ENCODE measurements around the gene EIF1AD. TPM values are rescaled to one million over a fixed set of nuclear protein-coding genes. Genes with fewer than 3 reads are reported as not detected.

The EIF1AD gene
- total and polyA plus RNA-seq, 2 donors, result 17.8 to 24.7 TPM

GRCh38 chr11:66008468-66009101, 6.6 kb upstream of the EIF1AD start:
- WGBS, result 87% methylated on average over 10 of the region's 10 CpGs

DNA sequence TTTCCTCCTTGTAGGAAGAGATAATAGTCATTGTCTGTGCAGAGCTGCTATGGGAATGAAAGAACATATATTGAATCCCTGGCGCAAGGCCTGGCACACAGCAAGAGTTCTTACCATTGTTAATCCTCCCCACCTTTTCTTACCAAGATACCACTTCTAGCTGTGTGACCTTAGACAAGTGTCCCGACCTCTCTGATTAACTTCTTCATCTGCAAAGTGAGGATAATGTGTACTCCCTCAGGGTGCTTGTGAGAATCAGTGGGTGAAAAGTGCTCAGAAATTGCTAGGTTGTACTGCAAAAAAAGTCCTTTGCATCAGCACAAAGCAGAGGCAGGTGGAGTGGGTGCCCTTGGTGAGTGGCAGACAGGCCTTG, 6.1 kb upstream of the EIF1AD start:
- Histone ChIP-seq H3K36me3 (ENCODE audit: control insufficient read depth in 2 of 2, insufficient read depth in 2 of 2, low read length in 1 of 2) (peaks cover 19 to 22% of the 10 kb centered on the region in 2 donors), H3K9me3 (ENCODE audit: control insufficient read depth in 2 of 2, insufficient read depth in 1 of 2, low read length in 1 of 2) (peaks cover 0 to 4% of the 10 kb centered on the region in 2 donors), H3K27ac (ENCODE audit: low read depth in 1 of 2, low read length in 1 of 2) (no peak overlapping the region), H3K4me3 (ENCODE audit: low read length in 2 of 2) (no peak overlapping the region), H3K4me1 (ENCODE audit: control insufficient read depth in 2 of 2, insufficient read depth in 2 of 2, low read length in 2 of 2) (peaks cover 2 to 38% of the 10 kb centered on the region in 2 donors), H3K27me3 (ENCODE audit: control insufficient read depth in 2 of 2, insufficient read depth in 1 of 2, low read length in 1 of 2) (peaks cover 12 to 40% of the 10 kb centered on the region in 2 donors)
- no peak for DNase-seq (ENCODE audit: low read depth in 6 of 9, low spot score in 9 of 9)
- 62% methylated on average over 2 of the region's 2 CpGs for WGBS

More at GRCh38 chr11:66008468-66009101, 6.6 kb upstream of the EIF1AD start:
- H3K4me3 ChIP-seq (ENCODE audit: low read length in 2 of 2), result no peak overlapping the region
- peaks cover 17 to 18% of the 10 kb centered on the region in 2 donors for H3K36me3 ChIP-seq (ENCODE audit: control insufficient read depth in 2 of 2, insufficient read depth in 2 of 2, low read length in 1 of 2)
- H3K27ac ChIP-seq (ENCODE audit: low read depth in 1 of 2, low read length in 1 of 2), result no peak overlapping the region
- peaks cover 12 to 45% of the 10 kb centered on the region in 2 donors for H3K27me3 ChIP-seq (ENCODE audit: control insufficient read depth in 2 of 2, insufficient read depth in 1 of 2, low read length in 1 of 2)
- peaks cover 2 to 36% of the 10 kb centered on the region in 2 donors for H3K4me1 ChIP-seq (ENCODE audit: control insufficient read depth in 2 of 2, insufficient read depth in 2 of 2, low read length in 2 of 2)
- H3K9me3 ChIP-seq (ENCODE audit: control insufficient read depth in 2 of 2, insufficient read depth in 1 of 2, low read length in 1 of 2), result peaks cover 0 to 4% of the 10 kb centered on the region in 2 donors
- DNase-seq (ENCODE audit: low read depth in 6 of 9, low spot score in 9 of 9), result no peak

GRCh38 chr11:66007201-66007634, 5.3 kb upstream of the EIF1AD start:
- 43% methylated on average over 5 of the region's 5 CpGs for WGBS
- peaks cover 7 to 39% of the 10 kb centered on the region in 2 donors for H3K4me1 ChIP-seq (ENCODE audit: control insufficient read depth in 2 of 2, insufficient read depth in 2 of 2, low read length in 2 of 2)
- H3K36me3 ChIP-seq (ENCODE audit: control insufficient read depth in 2 of 2, insufficient read depth in 2 of 2, low read length in 1 of 2), result peaks cover 19 to 22% of the 10 kb centered on the region in 2 donors
- peaks cover 10 to 31% of the 10 kb centered on the region in 2 donors for H3K27me3 ChIP-seq (ENCODE audit: control insufficient read depth in 2 of 2, insufficient read depth in 1 of 2, low read length in 1 of 2)
- H3K9me3 ChIP-seq (ENCODE audit: control insufficient read depth in 2 of 2, insufficient read depth in 1 of 2, low read length in 1 of 2), result peaks cover 0 to 4% of the 10 kb centered on the region in 2 donors
- no peak overlapping the region for H3K4me3 ChIP-seq (ENCODE audit: low read length in 2 of 2)
- DNase-seq (ENCODE audit: low read depth in 6 of 9, low spot score in 9 of 9), result no peak
- H3K27ac ChIP-seq (ENCODE audit: low read depth in 1 of 2, low read length in 1 of 2), result no peak overlapping the region

- WGBS, result 94% methylated on average over 4 of the region's 4 CpGs
- no peak overlapping the region for H3K27ac ChIP-seq (ENCODE audit: low read depth in 1 of 2, low read length in 1 of 2)
- no peak for DNase-seq (ENCODE audit: low read depth in 6 of 9, low spot score in 9 of 9)
- peaks cover 5 to 37% of the 10 kb centered on the region in 2 donors for H3K4me1 ChIP-seq (ENCODE audit: control insufficient read depth in 2 of 2, insufficient read depth in 2 of 2, low read length in 2 of 2)
- H3K36me3 ChIP-seq (ENCODE audit: control insufficient read depth in 2 of 2, insufficient read depth in 2 of 2, low read length in 1 of 2), result peaks cover 19 to 22% of the 10 kb centered on the region in 2 donors
- peaks cover 7 to 27% of the 10 kb centered on the region in 2 donors for H3K27me3 ChIP-seq (ENCODE audit: control insufficient read depth in 2 of 2, insufficient read depth in 1 of 2, low read length in 1 of 2)
- H3K4me3 ChIP-seq (ENCODE audit: low read length in 2 of 2), result no peak overlapping the region
- H3K9me3 ChIP-seq (ENCODE audit: control insufficient read depth in 2 of 2, insufficient read depth in 1 of 2, low read length in 1 of 2), result peaks cover 0 to 5% of the 10 kb centered on the region in 2 donors
These were observed 4.9 kb upstream of the EIF1AD start for GRCh38 chr11:66006891-66007176.

DNA sequence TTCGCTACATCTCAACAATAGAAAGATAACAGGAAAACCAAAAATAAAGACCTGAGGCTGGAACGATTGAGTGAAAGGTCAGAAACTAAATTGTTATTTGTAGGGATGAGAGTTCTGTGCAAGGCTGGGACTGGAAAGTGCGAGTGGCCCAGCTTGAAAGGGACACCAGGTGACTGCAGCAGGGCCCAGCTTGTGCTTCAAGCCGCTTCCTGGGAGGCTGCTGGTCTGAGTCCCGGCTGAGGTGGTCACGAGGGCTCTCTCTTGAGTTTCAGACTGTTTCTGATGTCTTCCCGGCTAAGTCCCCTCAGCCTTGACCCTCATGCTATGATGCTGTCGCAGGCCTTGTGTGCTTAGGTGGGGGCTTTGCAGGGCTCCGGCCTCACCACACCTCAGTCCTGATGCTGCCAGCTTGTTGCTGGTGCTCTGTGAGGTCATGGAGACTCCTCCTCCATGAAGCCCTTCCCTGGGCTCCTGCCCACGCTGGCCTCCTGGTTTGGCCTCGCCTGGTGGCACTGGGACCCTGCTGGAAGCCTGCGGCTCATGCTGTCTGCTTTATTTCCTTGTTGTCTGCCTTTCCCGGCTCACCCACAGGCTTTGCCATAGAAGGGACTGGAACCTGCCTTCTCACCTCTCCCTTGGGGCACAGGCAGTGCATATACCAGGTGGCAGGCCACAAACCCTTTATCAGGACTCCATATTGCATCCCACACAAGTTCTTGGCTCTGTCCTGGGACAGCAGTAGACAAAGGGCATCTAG, 4.4 kb upstream of the EIF1AD start:
- 97% methylated on average over 13 of the region's 13 CpGs for WGBS
- no peak overlapping the region for H3K27ac ChIP-seq (ENCODE audit: low read depth in 1 of 2, low read length in 1 of 2)
- no peak for DNase-seq (ENCODE audit: low read depth in 6 of 9, low spot score in 9 of 9)
- peaks cover 1 to 22% of the 10 kb centered on the region in 2 donors for H3K27me3 ChIP-seq (ENCODE audit: control insufficient read depth in 2 of 2, insufficient read depth in 1 of 2, low read length in 1 of 2)
- H3K9me3 ChIP-seq (ENCODE audit: control insufficient read depth in 2 of 2, insufficient read depth in 1 of 2, low read length in 1 of 2), result peaks cover 0 to 7% of the 10 kb centered on the region in 2 donors
- H3K4me3 ChIP-seq (ENCODE audit: low read length in 2 of 2), result no peak overlapping the region
- peaks cover 19 to 22% of the 10 kb centered on the region in 2 donors for H3K36me3 ChIP-seq (ENCODE audit: control insufficient read depth in 2 of 2, insufficient read depth in 2 of 2, low read length in 1 of 2)
- peaks cover 5 to 34% of the 10 kb centered on the region in 2 donors for H3K4me1 ChIP-seq (ENCODE audit: control insufficient read depth in 2 of 2, insufficient read depth in 2 of 2, low read length in 2 of 2)

DNA sequence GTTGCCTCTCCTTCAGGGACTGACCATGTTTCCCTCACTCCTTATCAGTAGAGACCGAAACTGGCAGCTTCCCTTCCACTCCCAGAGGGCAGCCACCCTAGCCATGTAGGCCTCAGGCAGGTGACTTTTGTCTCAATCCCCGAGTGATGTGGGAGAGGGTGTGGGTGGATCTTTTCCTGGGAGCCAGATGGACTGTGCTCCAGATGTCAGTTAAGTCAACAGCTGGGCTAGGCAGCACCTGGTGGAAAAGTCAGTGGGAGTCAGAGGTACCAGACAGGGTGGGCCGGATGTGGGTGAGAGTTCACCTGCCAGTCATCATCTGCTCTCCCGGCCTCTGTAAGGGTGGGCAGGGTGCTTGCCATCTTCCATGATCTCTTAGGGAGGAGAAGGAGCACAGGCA, 2.2 kb upstream of the EIF1AD start:
- Histone ChIP-seq H3K9me3 (ENCODE audit: control insufficient read depth in 2 of 2, insufficient read depth in 1 of 2, low read length in 1 of 2) (peaks cover 0 to 7% of the 10 kb centered on the region in 2 donors), H3K4me1 (ENCODE audit: control insufficient read depth in 2 of 2, insufficient read depth in 2 of 2, low read length in 2 of 2) (peaks cover 5 to 47% of the 10 kb centered on the region in 2 donors), H3K27me3 (ENCODE audit: control insufficient read depth in 2 of 2, insufficient read depth in 1 of 2, low read length in 1 of 2) (peaks cover 0 to 4% of the 10 kb centered on the region in 2 donors), H3K36me3 (ENCODE audit: control insufficient read depth in 2 of 2, insufficient read depth in 2 of 2, low read length in 1 of 2) (peaks cover 30 to 35% of the 10 kb centered on the region in 2 donors), H3K4me3 (ENCODE audit: low read length in 2 of 2) (no peak overlapping the region), H3K27ac (ENCODE audit: low read depth in 1 of 2, low read length in 1 of 2) (no peak overlapping the region)
- 93% methylated on average over 4 of the region's 4 CpGs for WGBS
- no peak for DNase-seq (ENCODE audit: low read depth in 6 of 9, low spot score in 9 of 9)

DNA sequence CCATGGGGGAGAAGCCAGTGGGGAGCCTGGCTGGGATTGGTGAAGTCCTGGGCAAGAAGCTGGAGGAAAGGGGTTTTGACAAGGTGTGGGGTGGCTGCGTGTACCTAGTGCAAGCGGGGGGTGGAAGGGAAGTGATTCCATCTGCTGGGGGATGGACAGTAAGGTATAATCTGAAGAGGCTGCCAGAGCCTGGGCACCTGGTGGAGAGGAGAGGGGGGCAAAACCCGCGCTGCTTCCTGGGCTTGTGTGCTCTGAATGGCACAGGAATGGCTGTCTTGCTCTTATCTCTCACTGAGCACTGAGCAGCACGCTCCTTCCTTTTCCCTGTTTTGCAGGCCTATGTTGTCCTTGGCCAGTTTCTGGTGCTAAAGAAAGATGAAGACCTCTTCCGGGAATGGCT, 1.3 kb upstream of the EIF1AD start:
- peaks cover 5 to 42% of the 10 kb centered on the region in 2 donors for H3K4me1 ChIP-seq (ENCODE audit: control insufficient read depth in 2 of 2, insufficient read depth in 2 of 2, low read length in 2 of 2)
- H3K9me3 ChIP-seq (ENCODE audit: control insufficient read depth in 2 of 2, insufficient read depth in 1 of 2, low read length in 1 of 2), result peaks cover 0 to 7% of the 10 kb centered on the region in 2 donors
- no peaks in the 10 kb centered on the region for H3K27me3 ChIP-seq (ENCODE audit: control insufficient read depth in 2 of 2, insufficient read depth in 1 of 2, low read length in 1 of 2)
- DNase-seq (ENCODE audit: low read depth in 6 of 9, low spot score in 9 of 9), result no peak
- H3K27ac ChIP-seq (ENCODE audit: low read depth in 1 of 2, low read length in 1 of 2), result no peak overlapping the region
- peak overlapping the region; percentile 75 to 86 for H3K4me3 ChIP-seq (ENCODE audit: low read length in 2 of 2)
- H3K36me3 ChIP-seq (ENCODE audit: control insufficient read depth in 2 of 2, insufficient read depth in 2 of 2, low read length in 1 of 2), result peaks cover 39 to 44% of the 10 kb centered on the region in 2 donors
- WGBS, result 86% methylated on average over 6 of the region's 6 CpGs

DNA sequence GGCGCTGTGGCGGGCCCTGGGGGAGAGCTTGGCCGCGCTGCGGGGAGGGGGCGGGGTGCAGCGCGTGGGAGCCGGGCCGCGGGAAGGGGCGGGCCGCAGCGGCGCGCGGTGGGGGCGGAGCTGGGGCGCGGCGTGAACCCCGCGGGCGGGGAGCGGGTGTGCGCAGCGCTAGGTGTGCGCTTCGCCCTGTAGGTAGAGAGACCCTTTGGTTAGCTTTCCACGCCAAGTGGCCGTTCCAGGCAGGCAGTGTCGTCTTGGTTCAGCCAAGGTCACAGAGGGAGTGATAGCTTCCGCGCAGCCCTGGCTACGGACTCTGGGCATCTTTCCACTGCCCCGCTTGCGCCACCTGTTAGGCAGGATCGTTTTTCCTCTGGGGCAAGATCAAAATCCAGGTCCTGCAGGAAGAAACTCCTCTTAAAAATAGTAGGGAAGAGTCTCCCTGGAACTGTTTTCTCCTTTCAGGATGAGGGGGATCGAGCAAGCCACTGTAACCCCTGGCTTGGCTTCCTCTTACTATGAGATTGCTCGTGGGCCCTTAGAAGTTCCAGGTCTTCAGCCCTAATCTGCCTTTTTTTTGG, 780 bp upstream of the EIF1AD start:
- DNase-seq (ENCODE audit: low read depth in 6 of 9, low spot score in 9 of 9), result peak in 1 of 9 donors; percentile 18
- H3K27ac ChIP-seq (ENCODE audit: low read depth in 1 of 2, low read length in 1 of 2), result peak overlapping the region; percentile 94 to 98
- peaks cover 0 to 7% of the 10 kb centered on the region in 2 donors for H3K9me3 ChIP-seq (ENCODE audit: control insufficient read depth in 2 of 2, insufficient read depth in 1 of 2, low read length in 1 of 2)
- peaks cover 5 to 39% of the 10 kb centered on the region in 2 donors for H3K4me1 ChIP-seq (ENCODE audit: control insufficient read depth in 2 of 2, insufficient read depth in 2 of 2, low read length in 2 of 2)
- H3K27me3 ChIP-seq (ENCODE audit: control insufficient read depth in 2 of 2, insufficient read depth in 1 of 2, low read length in 1 of 2), result no peaks in the 10 kb centered on the region
- under 1% methylated on average over 40 of the region's 40 CpGs for WGBS
- peaks cover 45 to 46% of the 10 kb centered on the region in 2 donors for H3K36me3 ChIP-seq (ENCODE audit: control insufficient read depth in 2 of 2, insufficient read depth in 2 of 2, low read length in 1 of 2)
- H3K4me3 ChIP-seq (ENCODE audit: low read length in 2 of 2), result peak overlapping the region; percentile 75 to 86

DNA sequence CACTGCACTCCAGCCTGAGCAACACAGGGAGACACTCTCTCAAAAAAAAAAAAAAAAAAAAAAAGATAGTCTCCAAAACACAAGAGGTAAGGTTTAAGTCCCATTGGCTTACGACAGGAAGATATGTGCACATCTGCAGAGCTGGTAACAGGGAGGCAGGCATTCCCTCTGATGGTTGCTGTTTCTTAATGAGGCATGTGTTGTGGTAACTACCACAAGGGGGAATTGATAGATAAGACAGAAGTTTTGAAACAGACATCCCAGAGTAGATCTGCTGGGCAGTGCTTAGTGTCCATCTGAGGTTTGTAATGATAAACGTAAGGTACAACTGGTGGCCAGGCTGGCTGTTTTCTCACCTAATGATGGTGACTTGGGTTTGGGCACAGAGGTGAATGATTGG, 4.7 kb downstream of the EIF1AD start:
- Histone ChIP-seq H3K27me3 (ENCODE audit: control insufficient read depth in 2 of 2, insufficient read depth in 1 of 2, low read length in 1 of 2) (no peaks in the 10 kb centered on the region), H3K4me1 (ENCODE audit: control insufficient read depth in 2 of 2, insufficient read depth in 2 of 2, low read length in 2 of 2) (peaks cover 0 to 13% of the 10 kb centered on the region in 2 donors), H3K36me3 (ENCODE audit: control insufficient read depth in 2 of 2, insufficient read depth in 2 of 2, low read length in 1 of 2) (peaks cover 39 to 43% of the 10 kb centered on the region in 2 donors), H3K9me3 (ENCODE audit: control insufficient read depth in 2 of 2, insufficient read depth in 1 of 2, low read length in 1 of 2) (peaks cover 0 to 7% of the 10 kb centered on the region in 2 donors), H3K4me3 (ENCODE audit: low read length in 2 of 2) (no peak overlapping the region), H3K27ac (ENCODE audit: low read depth in 1 of 2, low read length in 1 of 2) (no peak overlapping the region)
- WGBS, result 96% methylated on average over 2 of the region's 2 CpGs
- no peak for DNase-seq (ENCODE audit: low read depth in 6 of 9, low spot score in 9 of 9)

Data from thymus (tissue), 11 donors.